Ovary (tissue), 9 donors: ENCODE data around the gene LDHA. TPM values are rescaled to one million over a fixed set of nuclear protein-coding genes. Genes with fewer than 3 reads are reported as not detected.

Source experiments
- DNase-seq, 5 donors: peaks; one replicate each; pipeline ENCODE4 v3.0.0-alpha.2; 2019 to 2020
- H3K27ac ChIP-seq, 2 donors: fragments of 200-600 bp; one replicate each; pipeline versions ENCODE4 v1.5.1 to v1.8.0; 2019 to 2022
- H3K27me3 ChIP-seq: fragments of 200-600 bp; one replicate; pipeline ENCODE4 v1.8.0; 2022
- H3K36me3 ChIP-seq: fragments of 200-600 bp; sonication (generic); one replicate; pipeline ENCODE4 v1.5.1; 2019
- H3K4me1 ChIP-seq: one replicate; pipeline ENCODE4 v1.8.1; 2013; ENCODE audit warnings: mild to moderate bottlenecking, moderate library complexity; ENCODE audit not compliant: insufficient read depth
- H3K4me3 ChIP-seq: fragments of 200-600 bp; sonication (generic); one replicate; pipeline ENCODE4 v1.5.1; 2017
- H3K9me3 ChIP-seq, 2 donors: fragments of 200-600 bp in 1 of 2; sonication (generic) in 1 of 2; one replicate each; pipeline versions ENCODE4 v1.5.1 to v1.8.1; 2013 to 2019; ENCODE audit warnings: mild to moderate bottlenecking in 1 of 2, moderate library complexity in 1 of 2
- EP300 ChIP-seq: sonication (generic); formaldehyde crosslinking; IDR thresholded peaks from one replicate; pipeline ENCODE4 v1.6.1; 2017; ENCODE audit warnings: antibody characterized with exemption
- POLR2A ChIP-seq: fragments of 450-650 bp; IDR thresholded peaks from one replicate; pipeline ENCODE4 v1.6.1; 2017; ENCODE audit warnings: antibody characterized with exemption, mild to moderate bottlenecking, moderate library complexity
- WGBS, 3 donors: extraction: QIAGEN DNeasy Blood & Tissue Kit in 1 of 3; methylation state at CpG; one replicate each; pipeline versions ENCODE4 v1.1.5 to v1.1.7; 2013 to 2017; 5-methylcytosine and 5-hydroxymethylcytosine counted together
- intact Hi-C, 4 donors: fragments of 100-400 bp; cut with DNase I; formaldehyde crosslinking; loops; one replicate each; pipeline versions ENCODE4 v1.11.0 to v1.15.1; 2022 to 2023
- polyA plus RNA-seq, 2 donors: library from polyadenylated mRNA; stranded (reverse); fragments of 200-250 nt in 1 of 2; fragments of 350-450 nt in 1 of 2; fragmentation: Illumina TruSeq in 1 of 2; extraction: RNeasy Lipid Tissue Mini Kit (QIAGEN cat#74804) in 1 of 2; gene quantifications; one replicate each; pipeline ENCODE4 v1.2.3, GENCODE V29; 2013 to 2014
- total RNA-seq, 7 donors: library from RNA; depleted of rRNA in 2 of 7; stranded (reverse); fragments of >200 nt in 2 of 7; fragmentation: NEBNext Ultra II Directional in 3 of 7; extraction: Animal tissue kit (Norgen Biotek cat#: 25700) in 3 of 7; gene quantifications; one replicate each; pipeline versions ENCODE4 v1.1.0 to v1.2.4, GENCODE V29; 2016 to 2023
- TF ChIP-seq, protein P1 (sequence below), 3 donors: fragments of 450-650 bp in 2 of 3; fragments of 200-600 bp in 1 of 3; IDR thresholded peaks; one replicate each; pipeline versions ENCODE4 v1.5.1 to v1.8.0; 2016 to 2022; ENCODE audit warnings: antibody characterized with exemption in 3 of 3, mild to moderate bottlenecking in 1 of 3
- donor health status: DM: no; HTN: no; CAD: no; lungs with moderate emphysema.
- donor health status: DM: no; HTN: no; CAD: no.
- donor health status: Bipolar disorder and iron deficiency.
- donor health status: DM: yes; HTN: yes; CAD: no.
- donor health status: DM: no; HTN: no; CAD: no.
- donor health status: DM: yes; HTN: yes; CAD: no.

LDHA gene
- total and polyA plus RNA-seq, 9 donors, result 110 to 444 (median 199) TPM

DNA sequence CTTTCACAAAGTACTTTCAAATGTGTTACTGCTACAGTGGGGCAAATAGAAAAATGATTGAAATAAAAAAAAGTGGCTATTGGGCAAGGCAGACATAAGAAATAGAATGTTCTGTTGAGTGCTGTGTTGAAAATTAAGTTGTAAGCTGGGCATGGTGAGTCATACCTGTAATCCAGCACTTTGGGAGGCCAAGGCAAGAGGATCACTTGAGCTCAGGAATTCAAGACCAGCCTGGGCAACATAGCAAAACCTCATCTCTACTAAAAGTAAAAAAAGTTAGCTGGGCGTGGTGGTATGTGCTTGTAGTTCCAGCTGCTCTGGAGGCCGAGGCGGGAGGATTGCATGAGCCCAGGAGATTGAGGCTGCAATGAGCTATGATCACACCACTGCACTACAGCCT is 26.9 kb upstream of the LDHA start:
- WGBS, 3 donors, result 94 to 98% (median 96%) methylated on average over 3 of the region's 3 CpGs
- intact Hi-C loops, result no loop called here
- no peaks in the 10 kb centered on the region for H3K36me3 ChIP-seq

DNA sequence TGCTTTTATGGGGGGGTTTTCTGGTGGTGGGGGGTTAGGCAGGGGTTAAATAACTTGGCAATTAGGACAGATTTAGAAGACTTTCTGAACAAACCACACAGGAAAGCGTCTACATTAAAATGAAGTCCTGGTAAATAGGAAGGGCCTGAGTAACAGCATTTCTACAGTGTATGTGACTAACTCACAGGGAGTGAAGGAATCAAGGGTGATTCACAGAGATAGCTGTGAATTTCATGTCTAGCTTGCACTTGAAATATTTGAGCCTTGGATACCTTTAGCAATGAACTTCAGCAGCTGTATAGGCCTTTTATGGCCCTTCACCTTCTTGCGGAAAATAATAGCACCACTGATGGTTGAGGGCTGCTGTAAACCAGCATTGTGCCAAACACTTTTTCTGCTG is 26.1 kb upstream of the LDHA start:
- DNase-seq, result no peak
- no peaks in the 10 kb centered on the region for H3K36me3 ChIP-seq
- intact Hi-C loops, result no loop called here
- H3K4me3 ChIP-seq, result no peak overlapping the region
- no peaks in the 10 kb centered on the region for H3K27me3 ChIP-seq
- no peaks in the 10 kb centered on the region for H3K9me3 ChIP-seq
- TF ChIP-seq, protein P1, sequence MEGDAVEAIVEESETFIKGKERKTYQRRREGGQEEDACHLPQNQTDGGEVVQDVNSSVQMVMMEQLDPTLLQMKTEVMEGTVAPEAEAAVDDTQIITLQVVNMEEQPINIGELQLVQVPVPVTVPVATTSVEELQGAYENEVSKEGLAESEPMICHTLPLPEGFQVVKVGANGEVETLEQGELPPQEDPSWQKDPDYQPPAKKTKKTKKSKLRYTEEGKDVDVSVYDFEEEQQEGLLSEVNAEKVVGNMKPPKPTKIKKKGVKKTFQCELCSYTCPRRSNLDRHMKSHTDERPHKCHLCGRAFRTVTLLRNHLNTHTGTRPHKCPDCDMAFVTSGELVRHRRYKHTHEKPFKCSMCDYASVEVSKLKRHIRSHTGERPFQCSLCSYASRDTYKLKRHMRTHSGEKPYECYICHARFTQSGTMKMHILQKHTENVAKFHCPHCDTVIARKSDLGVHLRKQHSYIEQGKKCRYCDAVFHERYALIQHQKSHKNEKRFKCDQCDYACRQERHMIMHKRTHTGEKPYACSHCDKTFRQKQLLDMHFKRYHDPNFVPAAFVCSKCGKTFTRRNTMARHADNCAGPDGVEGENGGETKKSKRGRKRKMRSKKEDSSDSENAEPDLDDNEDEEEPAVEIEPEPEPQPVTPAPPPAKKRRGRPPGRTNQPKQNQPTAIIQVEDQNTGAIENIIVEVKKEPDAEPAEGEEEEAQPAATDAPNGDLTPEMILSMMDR (IDR thresholded peaks at IDR 0.05), result no peak
- TF ChIP-seq EP300 (no peak), POLR2A (no peak)
- WGBS, 3 donors, result 68 to 75% (median 69%) methylated on average over 2 of the region's 2 CpGs
- no peaks in the 10 kb centered on the region for H3K4me1 ChIP-seq
- no peak overlapping the region for H3K27ac ChIP-seq

More for the DNA sequence above, 26.9 kb upstream of the LDHA start:
- Histone ChIP-seq H3K27me3 (no peaks in the 10 kb centered on the region), H3K4me1 (no peaks in the 10 kb centered on the region), H3K4me3 (no peak overlapping the region), H3K9me3 (no peaks in the 10 kb centered on the region), H3K27ac (no peak overlapping the region)
- TF ChIP-seq POLR2A (no peak), EP300 (no peak)
- TF ChIP-seq, protein P1 (IDR thresholded peaks at IDR 0.05), result no peak
- no peak for DNase-seq

DNA sequence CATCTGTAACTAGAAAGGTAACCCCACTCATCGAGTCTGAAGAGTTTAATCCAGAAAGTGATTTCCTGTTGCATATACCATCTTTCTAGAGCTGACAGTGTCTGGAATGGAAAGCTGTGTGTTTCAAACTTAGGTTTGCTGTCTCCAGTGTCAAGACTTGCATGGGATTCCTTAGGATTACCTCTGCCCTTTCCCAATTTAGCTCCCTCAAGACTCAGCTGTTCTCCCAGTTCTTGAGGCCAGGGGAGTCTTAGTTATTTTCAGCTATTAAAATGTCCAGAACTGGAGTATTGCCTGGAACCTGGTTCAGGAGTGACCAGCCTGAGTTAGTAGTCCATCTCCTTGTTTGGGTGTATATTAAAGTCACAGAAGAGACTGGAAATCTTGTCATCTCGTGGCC is 25.0 kb upstream of the LDHA start:
- Histone ChIP-seq H3K36me3 (no peaks in the 10 kb centered on the region), H3K4me3 (no peak overlapping the region), H3K9me3 (no peaks in the 10 kb centered on the region), H3K4me1 (no peaks in the 10 kb centered on the region), H3K27me3 (no peaks in the 10 kb centered on the region), H3K27ac (no peak overlapping the region)
- TF ChIP-seq EP300 (no peak), POLR2A (no peak)
- TF ChIP-seq, protein P1 (IDR thresholded peaks at IDR 0.05), result no peak
- no peak for DNase-seq
- intact Hi-C loops, result no loop called here
- 57 to 78% (median 61%) methylated on average over 2 of the region's 2 CpGs for WGBS, 3 donors

DNA sequence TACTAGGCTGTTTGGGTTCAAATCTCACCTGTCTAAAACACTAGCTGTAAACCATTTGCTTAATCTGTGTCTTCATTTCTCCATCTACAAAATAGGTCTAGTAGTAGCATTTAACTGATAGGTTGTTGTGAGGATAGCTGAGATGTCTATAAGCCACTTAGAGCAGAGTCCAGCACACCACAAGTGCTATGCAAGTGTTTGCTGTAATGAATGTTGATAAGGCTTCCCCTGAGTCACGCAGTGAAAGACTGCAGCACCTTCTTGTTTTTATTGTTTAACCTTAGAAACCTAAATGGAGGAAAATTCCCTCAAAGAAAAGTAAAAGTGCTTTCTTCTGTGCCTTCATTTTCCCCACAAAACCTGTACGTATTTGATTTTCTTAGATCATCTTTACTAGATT is 23.1 kb upstream of the LDHA start:
- no peak for DNase-seq
- no peaks in the 10 kb centered on the region for H3K9me3 ChIP-seq
- WGBS, 3 donors, result 84 to 89% (median 85%) methylated on average over 2 of the region's 2 CpGs
- intact Hi-C loops, result no loop called here
- no peak overlapping the region for H3K27ac ChIP-seq
- no peaks in the 10 kb centered on the region for H3K27me3 ChIP-seq
- H3K4me1 ChIP-seq, result no peaks in the 10 kb centered on the region
- no peak overlapping the region for H3K4me3 ChIP-seq
- TF ChIP-seq POLR2A (no peak), EP300 (no peak)
- TF ChIP-seq, protein P1 (IDR thresholded peaks at IDR 0.05), result no peak
- H3K36me3 ChIP-seq, result no peaks in the 10 kb centered on the region

DNA sequence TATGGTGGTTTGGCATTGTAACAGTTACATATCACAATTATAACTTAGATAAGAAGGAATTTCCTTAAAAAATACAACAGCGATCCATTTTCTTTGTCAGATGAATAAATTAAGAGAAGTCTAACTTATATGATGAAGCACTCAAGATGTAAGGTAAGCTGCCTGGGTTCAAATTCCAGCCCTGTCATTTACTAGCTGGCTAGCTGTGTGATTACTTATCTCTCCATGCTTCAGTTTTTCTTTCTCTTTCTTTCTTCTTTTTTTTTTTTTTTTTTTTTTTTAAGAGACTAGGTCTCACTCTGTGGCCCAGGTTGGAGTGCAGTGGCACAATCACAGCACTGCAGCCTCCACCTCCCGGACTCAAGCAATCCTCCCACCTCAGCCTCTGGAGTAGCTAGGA is 22.2 kb upstream of the LDHA start:
- H3K4me3 ChIP-seq, result no peak overlapping the region
- no peaks in the 10 kb centered on the region for H3K27me3 ChIP-seq
- TF ChIP-seq, protein P1 (IDR thresholded peaks at IDR 0.05), result no peak
- TF ChIP-seq POLR2A (no peak), EP300 (no peak)
- intact Hi-C loops, result no loop called here
- H3K4me1 ChIP-seq, result no peaks in the 10 kb centered on the region
- WGBS, 3 donors, result 90 to 94% (median 93%) methylated on average over 2 of the region's 2 CpGs
- H3K9me3 ChIP-seq, result no peaks in the 10 kb centered on the region
- H3K36me3 ChIP-seq, result no peaks in the 10 kb centered on the region
- no peak overlapping the region for H3K27ac ChIP-seq
- no peak for DNase-seq
